ENCODE data around the gene PEX11G.

DNA sequence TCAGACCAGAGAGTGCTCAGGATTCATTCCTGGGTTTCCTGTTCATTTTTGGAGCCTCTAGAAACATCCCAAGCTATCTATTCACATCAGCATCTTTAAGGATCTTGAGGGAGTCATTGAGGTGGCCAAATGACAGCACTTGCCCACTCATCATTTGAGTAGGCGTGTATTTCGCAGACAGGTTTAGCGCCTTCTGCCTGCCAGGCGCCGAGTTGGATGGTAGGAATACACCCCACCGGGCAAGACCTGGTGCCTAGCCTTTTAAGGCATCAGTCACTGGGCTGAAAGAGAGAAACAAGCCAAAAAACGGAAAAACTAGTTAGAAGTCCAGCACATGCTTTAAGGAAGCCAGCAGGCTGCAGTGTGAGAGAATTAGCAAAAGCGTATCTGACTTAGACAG lies 33.8 kb downstream of the PEX11G start:
- TF ChIP-seq BHLHE40 (IDR thresholded peaks at IDR 0.05; ENCODE audit: borderline replicate concordance) (no peak), ELF4 (IDR thresholded peaks at IDR 0.05) (no peak), FOXK2 (IDR thresholded peaks at IDR 0.05) (no peak), FOXA1 (IDR thresholded peaks at IDR 0.05) (no peak), SUZ12 (IDR thresholded peaks at IDR 0.05) (no peak), HDGF (IDR thresholded peaks at IDR 0.05; ENCODE audit: borderline replicate concordance) (no peak), FOXM1 (IDR thresholded peaks at IDR 0.05; ENCODE audit: borderline replicate concordance) (no peak), ARNT (IDR thresholded peaks at IDR 0.05) (no peak), ZNF384 (IDR thresholded peaks at IDR 0.05) (no peak), SP1 (IDR thresholded peaks at IDR 0.05) (no peak)
- TF ChIP-seq, protein P1, sequence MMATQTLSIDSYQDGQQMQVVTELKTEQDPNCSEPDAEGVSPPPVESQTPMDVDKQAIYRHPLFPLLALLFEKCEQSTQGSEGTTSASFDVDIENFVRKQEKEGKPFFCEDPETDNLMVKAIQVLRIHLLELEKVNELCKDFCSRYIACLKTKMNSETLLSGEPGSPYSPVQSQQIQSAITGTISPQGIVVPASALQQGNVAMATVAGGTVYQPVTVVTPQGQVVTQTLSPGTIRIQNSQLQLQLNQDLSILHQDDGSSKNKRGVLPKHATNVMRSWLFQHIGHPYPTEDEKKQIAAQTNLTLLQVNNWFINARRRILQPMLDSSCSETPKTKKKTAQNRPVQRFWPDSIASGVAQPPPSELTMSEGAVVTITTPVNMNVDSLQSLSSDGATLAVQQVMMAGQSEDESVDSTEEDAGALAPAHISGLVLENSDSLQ (IDR thresholded peaks at IDR 0.05) = no peak
